Kidney (tissue), 14 donors: ENCODE data around the gene FZD2. TPM values are rescaled to one million over a fixed set of nuclear protein-coding genes. Genes with fewer than 3 reads are reported as not detected.

Experiments
- DNase-seq, 5 donors: peaks; one replicate each; pipeline ENCODE4 v3.0.0-alpha.2; 2013 to 2020
- FAIRE-seq: peaks from 2 replicates; lab custom pipeline; 2012; peaks lifted over from hg19 to GRCh38; lab: Jason Lieb, UNC
- H3K27ac ChIP-seq, 2 donors: one replicate each; pipeline ENCODE4 v1.7.0; 2013; ENCODE audit warnings: low read depth in 2 of 2, low read length in 2 of 2, inconsistent platforms in 1 of 2
- H3K27me3 ChIP-seq: one replicate; pipeline ENCODE4 v1.7.1; 2013; ENCODE audit warnings: low read length, inconsistent platforms; ENCODE audit not compliant: control insufficient read depth, insufficient read depth
- H3K36me3 ChIP-seq, 3 donors: one replicate each; pipeline versions ENCODE4 v1.7.0 to v1.7.1; 2013; ENCODE audit warnings: low read length in 3 of 3, control low read depth in 1 of 3, inconsistent platforms in 1 of 3; ENCODE audit not compliant: insufficient read depth in 3 of 3, control insufficient read depth in 2 of 3
- H3K4me1 ChIP-seq, 3 donors: one replicate each; pipeline versions ENCODE4 v1.7.0 to v1.7.1; 2013; ENCODE audit warnings: low read length in 3 of 3, inconsistent platforms in 1 of 3, low read depth in 1 of 3; ENCODE audit not compliant: control insufficient read depth in 2 of 3, insufficient read depth in 2 of 3
- H3K4me3 ChIP-seq, 3 donors: one replicate each; pipeline versions ENCODE4 v1.7.0 to v1.8.1; 2013; ENCODE audit warnings: low read length in 3 of 3, control low read depth in 1 of 3, inconsistent platforms in 1 of 3
- H3K9ac ChIP-seq, 3 donors: one replicate each; pipeline versions ENCODE4 v1.7.0 to v1.7.1; 2013; ENCODE audit warnings: low read length in 3 of 3, control low read depth in 1 of 3, inconsistent platforms in 1 of 3
- H3K9me3 ChIP-seq, 3 donors: one replicate each; pipeline versions ENCODE4 v1.7.0 to v1.7.1; 2013; ENCODE audit warnings: low read length in 3 of 3, control low read depth in 1 of 3, inconsistent platforms in 1 of 3; ENCODE audit not compliant: control insufficient read depth in 2 of 3, insufficient read depth in 1 of 3
- intact Hi-C: fragments of 100-400 bp; cut with DNase I; formaldehyde crosslinking; loops from one replicate; pipeline ENCODE4 v1.11.1; 2022
- polyA plus RNA-seq: library from polyadenylated mRNA; stranded (reverse); fragments of 350-450 nt; fragmentation: Illumina TruSeq; extraction: RNeasy Lipid Tissue Mini Kit (QIAGEN cat#74804); gene quantifications from one replicate; pipeline ENCODE4 v1.2.3, GENCODE V29; 2014; ENCODE audit warnings: low read depth, low replicate concordance; ENCODE audit not compliant: insufficient read depth
- total RNA-seq: library from RNA; stranded (reverse); fragmentation: NEBNext Ultra II Directional; extraction: Animal tissue kit (Norgen Biotek cat#: 25700); gene quantifications from one replicate; pipeline ENCODE4 v1.2.1, GENCODE V29; 2021
- TF ChIP-seq, protein P1 (sequence below): IDR thresholded peaks from 3 replicates; pipeline ENCODE4 v1.5.1; 2012; ENCODE audit warnings: mild to moderate bottlenecking, moderate library complexity, borderline replicate concordance; ENCODE audit not compliant: insufficient read depth; ENCODE audit errors: extremely low read depth
- donor health status: control.
- donor health status: control.
- donor health status: control.
- donor health status: control.
- donor health status: control.
- donor health status: DM: yes; HTN: yes; CAD: no.
- donor health status: Normal renal cell carcinoma (clear cell type).

FZD2 gene
- total and polyA plus RNA-seq, 2 donors from 2014 or later: 4.7 to 5.5 TPM

DNA sequence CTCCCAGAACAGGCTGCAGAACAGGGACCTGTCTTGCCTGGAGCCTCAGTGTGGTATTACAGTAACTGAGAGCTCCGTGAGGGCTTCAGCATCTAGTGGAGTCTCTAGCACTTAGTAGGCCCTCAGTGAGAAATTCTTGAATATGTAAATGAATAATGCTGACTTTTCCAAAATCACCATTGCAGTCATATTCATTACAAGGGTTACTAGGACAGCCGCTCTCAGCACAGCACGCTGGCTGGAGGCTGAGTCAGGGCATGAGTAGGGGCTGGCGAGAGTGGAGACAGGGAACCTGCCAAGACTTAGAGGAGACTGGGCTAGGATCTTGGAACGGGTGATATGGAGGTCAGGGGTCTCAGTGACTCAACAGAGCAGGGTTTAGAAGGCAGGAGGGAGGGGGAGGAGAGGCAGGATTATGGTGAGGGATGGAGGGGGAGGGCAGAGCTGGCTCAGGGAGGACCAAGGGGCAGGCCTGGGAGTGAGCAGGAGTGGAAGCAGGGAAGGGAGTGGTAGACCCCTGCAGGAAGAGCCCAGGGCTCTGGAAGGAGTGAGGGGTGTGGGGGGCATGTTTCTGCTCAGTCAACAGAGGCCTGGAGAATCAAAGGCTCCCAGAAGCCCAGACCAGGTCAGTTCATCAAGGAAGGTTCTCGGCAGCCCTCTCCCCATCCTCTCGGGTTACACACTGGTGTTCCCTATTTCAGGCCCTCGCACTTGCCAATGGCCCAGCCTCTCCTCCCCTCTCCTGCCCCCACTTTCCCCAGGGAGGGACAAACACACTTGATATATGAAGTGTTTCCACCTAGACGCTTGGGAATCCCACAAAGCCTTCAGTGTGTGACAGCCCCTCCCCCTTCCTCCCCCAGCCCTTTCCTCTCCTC, 42.3 kb downstream of the FZD2 start:
- no peaks in the 10 kb centered on the region for H3K9me3 ChIP-seq
- FAIRE-seq (no peak), DNase-seq (peak; percentile 88 to 91 (median 90))
- intact Hi-C loops: no loop called here
- TF ChIP-seq, protein P1, sequence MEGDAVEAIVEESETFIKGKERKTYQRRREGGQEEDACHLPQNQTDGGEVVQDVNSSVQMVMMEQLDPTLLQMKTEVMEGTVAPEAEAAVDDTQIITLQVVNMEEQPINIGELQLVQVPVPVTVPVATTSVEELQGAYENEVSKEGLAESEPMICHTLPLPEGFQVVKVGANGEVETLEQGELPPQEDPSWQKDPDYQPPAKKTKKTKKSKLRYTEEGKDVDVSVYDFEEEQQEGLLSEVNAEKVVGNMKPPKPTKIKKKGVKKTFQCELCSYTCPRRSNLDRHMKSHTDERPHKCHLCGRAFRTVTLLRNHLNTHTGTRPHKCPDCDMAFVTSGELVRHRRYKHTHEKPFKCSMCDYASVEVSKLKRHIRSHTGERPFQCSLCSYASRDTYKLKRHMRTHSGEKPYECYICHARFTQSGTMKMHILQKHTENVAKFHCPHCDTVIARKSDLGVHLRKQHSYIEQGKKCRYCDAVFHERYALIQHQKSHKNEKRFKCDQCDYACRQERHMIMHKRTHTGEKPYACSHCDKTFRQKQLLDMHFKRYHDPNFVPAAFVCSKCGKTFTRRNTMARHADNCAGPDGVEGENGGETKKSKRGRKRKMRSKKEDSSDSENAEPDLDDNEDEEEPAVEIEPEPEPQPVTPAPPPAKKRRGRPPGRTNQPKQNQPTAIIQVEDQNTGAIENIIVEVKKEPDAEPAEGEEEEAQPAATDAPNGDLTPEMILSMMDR: no peak
- no peak overlapping the region for H3K9ac ChIP-seq
- no peak overlapping the region for H3K4me3 ChIP-seq
- no peak overlapping the region for H3K27ac ChIP-seq
- H3K27me3 ChIP-seq: no peaks in the 10 kb centered on the region
- H3K4me1 ChIP-seq: peaks cover 0 to 2% (median 0%) of the 10 kb centered on the region in 3 donors
- no peaks in the 10 kb centered on the region for H3K36me3 ChIP-seq

DNA sequence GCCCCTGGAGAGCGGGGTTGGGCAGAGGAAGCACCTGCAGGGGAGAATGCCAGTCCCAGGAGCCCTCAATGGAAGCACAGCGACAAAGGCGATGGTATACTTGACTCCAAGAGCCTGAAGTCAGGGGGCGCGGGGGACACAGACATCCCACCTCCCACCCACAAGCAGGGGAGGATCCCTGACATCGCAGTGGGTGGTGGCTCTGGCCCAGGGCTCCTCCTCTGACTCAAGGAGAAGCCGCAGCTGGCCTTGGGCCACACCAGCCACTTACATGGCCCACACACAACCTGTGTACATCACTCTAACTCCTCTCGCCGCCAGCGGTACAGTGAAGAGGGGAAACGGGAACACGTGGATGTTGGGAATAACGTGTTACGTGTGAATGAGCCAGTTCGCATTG, 44.3 kb downstream of the FZD2 start:
- Histone ChIP-seq H3K4me3 (no peak overlapping the region), H3K9me3 (no peaks in the 10 kb centered on the region), H3K27me3 (no peaks in the 10 kb centered on the region), H3K36me3 (no peaks in the 10 kb centered on the region), H3K27ac (no peak overlapping the region), H3K4me1 (peaks cover 0 to 4% (median 0%) of the 10 kb centered on the region in 3 donors), H3K9ac (no peak overlapping the region)
- no peak for FAIRE-seq
- TF ChIP-seq, protein P1: no peak
- intact Hi-C loops: no loop called here
- DNase-seq: peak in 2 of 5 donors; percentile 22 to 28

- FAIRE-seq (no peak), DNase-seq (peak in 2 of 5 donors; percentile 27 to 48)
- Histone ChIP-seq H3K9me3 (no peaks in the 10 kb centered on the region), H3K27ac (no peak overlapping the region), H3K4me3 (no peak overlapping the region), H3K36me3 (no peaks in the 10 kb centered on the region), H3K4me1 (peaks cover 0 to 4% (median 0%) of the 10 kb centered on the region in 3 donors), H3K27me3 (no peaks in the 10 kb centered on the region), H3K9ac (no peak overlapping the region)
- intact Hi-C loops: no loop called here
- TF ChIP-seq, protein P1: no peak
Measured at GRCh38 chr17:44601973-44602372, 44.7 kb downstream of the FZD2 start.
